Lung (tissue), 12 donors: ENCODE data around the gene PDP2. TPM values are rescaled to one million over a fixed set of nuclear protein-coding genes. Genes with fewer than 3 reads are reported as not detected.

Experiments
- ATAC-seq: fragments of 200-7000 bp; cut with Tn5 transposase; one replicate; pipeline ENCODE4 v1.9.1; 2020; ENCODE audit warnings: moderate number of reproducible peaks; ENCODE audit not compliant: insufficient read depth, low FRiP score
- DNase-seq, 3 donors: peaks; one replicate each; pipeline ENCODE4 v3.0.0-alpha.2; 2013 to 2017
- H3K27ac ChIP-seq, 2 donors: one replicate each; pipeline ENCODE4 v1.5.1; 2013; ENCODE audit warnings: mild to moderate bottlenecking in 2 of 2, moderate library complexity in 2 of 2, control low read depth in 1 of 2, inconsistent platforms in 1 of 2, low read depth in 1 of 2, low read length in 1 of 2
- H3K27me3 ChIP-seq, 3 donors: one replicate each; pipeline ENCODE4 v1.5.1; 2013; ENCODE audit warnings: low read length in 2 of 3; ENCODE audit not compliant: control insufficient read depth in 3 of 3, insufficient read depth in 3 of 3
- H3K36me3 ChIP-seq, 4 donors: one replicate each; pipeline ENCODE4 v1.5.1; 2013; ENCODE audit warnings: low read length in 4 of 4, mild to moderate bottlenecking in 1 of 4, moderate library complexity in 1 of 4; ENCODE audit not compliant: control insufficient read depth in 4 of 4, insufficient read depth in 4 of 4
- H3K4me1 ChIP-seq, 5 donors: one replicate each; pipeline ENCODE4 v1.5.1; 2013; ENCODE audit warnings: low read length in 5 of 5, mild to moderate bottlenecking in 2 of 5, moderate library complexity in 1 of 5; ENCODE audit not compliant: control insufficient read depth in 5 of 5, insufficient read depth in 5 of 5
- H3K4me3 ChIP-seq: one replicate; pipeline ENCODE4 v1.5.1; 2013; ENCODE audit warnings: mild to moderate bottlenecking, control low read depth, moderate library complexity
- H3K9ac ChIP-seq, 2 donors: one replicate each; pipeline ENCODE4 v1.5.1; 2013; ENCODE audit warnings: low read length in 2 of 2, control low read depth in 1 of 2; ENCODE audit not compliant: insufficient read depth in 1 of 2
- H3K9me3 ChIP-seq, 4 donors: one replicate each; pipeline ENCODE4 v1.5.1; 2013; ENCODE audit warnings: low read length in 3 of 4, mild to moderate bottlenecking in 1 of 4, moderate library complexity in 1 of 4; ENCODE audit not compliant: control insufficient read depth in 4 of 4, insufficient read depth in 3 of 4
- CTCF ChIP-seq: IDR thresholded peaks from 2 replicates; pipeline ENCODE4 v1.5.1; 2012; ENCODE audit warnings: mild to moderate bottlenecking; ENCODE audit errors: control extremely low read depth, extremely low read depth
- WGBS, 2 donors: extraction: QIAGEN DNeasy Blood & Tissue Kit; methylation state at CpG; one replicate each; pipeline ENCODE4 v1.1.7; 2013; 5-methylcytosine and 5-hydroxymethylcytosine counted together
- polyA plus RNA-seq, 2 donors: library from polyadenylated mRNA; stranded (reverse); fragments of 200-250 nt; gene quantifications; one replicate each; pipeline ENCODE4 v1.2.1, GENCODE V29; 2013
- total RNA-seq, 2 donors: library from RNA; depleted of rRNA in 1 of 2; stranded (reverse); fragments of >200 nt in 1 of 2; gene quantifications; one replicate each; pipeline ENCODE4 v1.2.1, GENCODE V29; 2014 to 2021
- donor health status: control.
- donor health status: control.
- donor health status: Bipolar disorder and iron deficiency.
- donor health status: healthy.
- donor health status: DM: yes; HTN: yes; CAD: no.

Gene PDP2
- total and polyA plus RNA-seq, 4 donors = 4.5 to 23.0 (median 13.1) TPM

- Histone ChIP-seq H3K4me1 (peaks cover 0 to 9% (median 0%) of the 10 kb centered on the region in 5 donors), H3K9ac (no peak overlapping the region), H3K4me3 (no peak overlapping the region), H3K9me3 (peaks cover 0 to 3% (median 0%) of the 10 kb centered on the region in 4 donors), H3K36me3 (no peaks in the 10 kb centered on the region), H3K27ac (no peak overlapping the region), H3K27me3 (peaks cover 0 to 44% (median 35%) of the 10 kb centered on the region in 3 donors)
- WGBS, 2 donors = 93 to 96% methylated on average over 2 of the region's 2 CpGs
- TF ChIP-seq CTCF = no peak
- ATAC-seq = no peak
- no peak for DNase-seq
Observed at GRCh38 chr16:66843191-66843590, 37.1 kb upstream of the PDP2 start.

GRCh38 chr16:66844009-66844341 is 36.3 kb upstream of the PDP2 start:
- ATAC-seq = no peak
- Histone ChIP-seq H3K9ac (no peak overlapping the region), H3K9me3 (peaks cover 0 to 3% (median 0%) of the 10 kb centered on the region in 4 donors), H3K4me3 (no peak overlapping the region), H3K27ac (no peak overlapping the region), H3K27me3 (peaks cover 0 to 44% (median 35%) of the 10 kb centered on the region in 3 donors), H3K4me1 (peaks cover 0 to 9% (median 0%) of the 10 kb centered on the region in 5 donors), H3K36me3 (no peaks in the 10 kb centered on the region)
- peak in 1 of 3 donors; percentile 18 for DNase-seq
- WGBS, 2 donors = 15 to 16% methylated on average over 13 to 14 of the region's 14 CpGs
- no peak for TF ChIP-seq CTCF

GRCh38 chr16:66844342-66845079 is 35.8 kb upstream of the PDP2 start, which contains the start of gene CA7:
CA7 (plus strand) TSS chr16:66844414; CDS start chr16:66844488, 74 bp downstream.
- ATAC-seq (peak; percentile 9), DNase-seq (peak in 2 of 3 donors; percentile 14 to 28)

More at GRCh38 chr16:66844342-66845079, 35.8 kb upstream of the PDP2 start, which contains the start of gene CA7:
- H3K9me3 ChIP-seq = peaks cover 0 to 3% (median 0%) of the 10 kb centered on the region in 4 donors
- H3K27me3 ChIP-seq = peaks cover 0 to 44% (median 35%) of the 10 kb centered on the region in 3 donors
- no peak within 1 kb of the TSS for H3K9ac ChIP-seq
- H3K4me3 ChIP-seq = no peak within 1 kb of the TSS
- H3K36me3 ChIP-seq = no peaks in the 10 kb centered on the region
- 1 to 2% methylated on average over 62 to 79 of the region's 79 CpGs for WGBS, 2 donors
- TF ChIP-seq CTCF = no peak
- H3K4me1 ChIP-seq = peaks cover 0 to 9% (median 0%) of the 10 kb centered on the region in 5 donors
- no peak within 1 kb of the TSS for H3K27ac ChIP-seq
